GM18951 (cell line): ENCODE results near the gene TEX48.

Source experiments
- POLR2A ChIP-seq: IDR thresholded peaks from 4 replicates; pipeline ENCODE4 v1.6.1; 2011; ENCODE audit warnings: mild to moderate bottlenecking; ENCODE audit not compliant: insufficient read length, insufficient read depth; ENCODE audit errors: extremely low read depth
- in situ Hi-C: fragments of 300-500 bp; cut with MboI; formaldehyde crosslinking; loops from one replicate; pipeline ENCODE4 v1.12.0; 2022; ENCODE audit warnings: low sequenced_read_pairs, mixed read lengths, inconsistent platforms; ENCODE audit not compliant: unreplicated experiment

TEX48 gene

DNA sequence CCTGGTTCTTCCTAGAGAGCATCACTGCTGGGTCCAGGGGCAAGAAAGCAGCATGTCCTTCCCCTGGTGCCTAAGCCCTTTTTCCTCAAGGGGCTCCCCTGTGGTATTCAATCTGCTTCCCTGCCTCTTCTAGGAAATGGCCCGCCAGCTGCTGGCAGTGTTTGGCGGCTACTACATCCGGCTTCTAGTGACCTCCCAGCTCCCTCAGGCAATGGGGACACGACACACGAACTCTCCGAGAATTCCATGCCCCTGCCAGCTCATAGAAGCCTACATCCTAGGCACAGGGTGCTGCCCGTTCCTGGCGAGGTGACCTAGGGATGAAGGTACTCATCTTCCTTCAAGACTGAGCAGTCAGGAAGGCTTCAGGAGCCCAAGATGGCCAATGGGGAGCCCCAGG is 39.0 kb downstream of the TEX48 start:
- no peak for TF ChIP-seq POLR2A
- in situ Hi-C loops: loop anchor here (10.0 kb wide), 1 partner anchor 228 kb away; no protein-coding TSS in a partner anchor

DNA sequence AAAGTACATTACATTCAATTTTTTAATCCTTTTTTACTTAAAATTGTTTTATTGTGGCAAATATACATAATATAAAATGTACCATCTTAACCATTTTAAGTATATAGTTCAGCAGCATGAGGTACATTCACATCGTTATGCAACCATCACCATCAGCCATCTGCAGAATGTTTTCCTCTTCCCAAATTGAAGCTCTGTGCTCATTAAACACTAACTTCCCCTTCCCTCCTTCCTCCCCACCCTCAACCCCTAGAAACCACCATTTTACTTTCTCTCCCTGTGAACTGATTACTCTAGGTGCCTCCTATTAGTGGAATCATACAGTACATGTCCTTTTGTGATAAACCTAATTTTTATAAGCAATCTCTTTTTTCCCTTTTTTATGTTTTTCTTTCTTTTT is 40.0 kb downstream of the TEX48 start:
- in situ Hi-C loops: loop anchor here (10.0 kb wide), 1 partner anchor 227 kb away; no protein-coding TSS in a partner anchor
- no peak for TF ChIP-seq POLR2A

DNA sequence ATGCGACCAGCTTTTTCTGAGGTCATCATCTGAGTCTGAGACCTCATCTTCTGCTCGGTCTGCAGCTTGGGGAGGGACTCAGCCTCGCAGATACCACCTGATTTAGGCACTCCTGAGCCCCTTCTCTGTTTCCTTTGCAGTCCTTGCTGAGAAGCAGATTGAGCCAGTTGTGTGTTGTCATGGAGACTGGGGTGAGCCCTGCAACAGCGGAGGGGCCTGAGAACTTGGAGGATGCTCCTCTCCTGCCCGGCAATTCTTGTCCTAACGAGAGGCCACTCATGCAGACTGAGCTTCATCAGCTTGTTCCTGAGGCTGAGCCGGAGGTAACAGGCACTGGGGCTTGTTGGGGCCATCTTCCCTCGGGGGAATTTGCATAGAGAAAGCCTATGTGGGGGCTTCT is 43.6 kb downstream of the TEX48 start:
- no peak for TF ChIP-seq POLR2A
- in situ Hi-C loops: no loop called here

DNA sequence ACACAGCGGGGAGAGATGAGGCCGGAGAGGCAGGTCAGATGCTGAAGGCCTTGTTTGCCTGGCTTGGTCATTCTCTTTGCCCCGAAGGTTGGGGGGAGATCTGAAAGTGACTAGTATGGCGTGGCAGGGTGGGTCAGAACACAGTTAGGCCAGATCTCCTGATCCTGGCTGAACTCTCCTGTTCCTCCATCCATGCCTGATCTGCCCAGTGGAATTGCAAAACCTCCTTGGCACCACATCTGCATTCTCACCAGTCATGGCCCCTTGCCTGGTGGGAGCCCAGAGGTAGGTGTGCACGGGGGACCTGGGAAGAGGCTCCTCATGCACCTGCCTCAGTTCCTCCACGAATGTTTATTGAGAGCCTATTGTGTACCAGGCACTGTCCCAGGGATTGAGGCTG is 47.6 kb downstream of the TEX48 start:
- in situ Hi-C loops: no loop called here
- no peak for TF ChIP-seq POLR2A

DNA sequence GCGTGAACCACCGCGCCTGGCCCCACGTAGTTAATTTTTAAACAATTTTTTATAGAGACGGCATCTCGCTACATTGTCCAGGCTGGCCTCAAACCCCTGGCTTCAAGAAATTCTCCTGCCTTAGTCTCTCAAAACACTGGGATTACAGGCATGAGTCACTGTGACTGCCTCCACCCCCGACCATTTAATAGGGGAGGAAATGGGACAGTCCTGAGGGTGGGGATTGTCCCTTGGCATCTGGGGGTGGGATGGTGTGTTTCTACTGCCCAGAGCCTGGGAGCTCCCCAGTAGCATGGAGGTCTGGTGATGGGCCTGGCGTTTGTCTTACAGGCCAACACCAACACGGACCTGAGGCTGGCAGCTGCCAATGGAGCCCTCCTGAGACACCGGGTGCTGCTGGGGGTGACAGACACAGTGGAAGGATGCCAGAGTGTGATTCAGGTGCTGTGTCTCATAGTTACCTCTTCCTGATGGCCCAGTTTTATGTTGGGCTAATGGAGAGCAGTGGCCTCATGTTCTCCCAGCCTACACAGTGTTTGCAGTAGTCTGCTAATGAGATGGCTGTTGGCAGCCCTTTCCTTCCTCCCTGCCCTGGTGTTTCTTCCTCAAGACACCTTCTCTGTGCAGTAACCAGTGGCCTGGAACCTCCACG is 48.4 kb downstream of the TEX48 start:
- in situ Hi-C loops: no loop called here
- no peak for TF ChIP-seq POLR2A

DNA sequence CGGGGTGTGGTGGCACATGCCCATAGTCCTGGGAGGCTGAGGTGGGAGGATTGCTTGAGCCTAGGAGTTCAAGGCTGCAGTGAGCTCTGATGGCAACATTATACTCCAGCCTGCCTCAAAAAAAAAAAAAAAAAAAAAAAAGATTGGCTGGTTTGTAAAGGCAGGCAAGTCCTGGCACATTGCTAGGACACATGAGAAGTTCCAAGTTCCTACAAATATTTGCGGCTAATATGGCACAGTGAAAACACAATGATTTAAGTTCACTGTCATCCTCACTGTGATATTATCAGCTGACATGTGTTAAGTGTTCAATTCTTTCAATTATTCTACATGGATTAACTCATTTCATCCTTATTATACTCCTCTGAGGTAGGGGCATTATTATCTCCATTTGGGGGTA is 50.8 kb downstream of the TEX48 start:
- in situ Hi-C loops: no loop called here
- TF ChIP-seq POLR2A: no peak

DNA sequence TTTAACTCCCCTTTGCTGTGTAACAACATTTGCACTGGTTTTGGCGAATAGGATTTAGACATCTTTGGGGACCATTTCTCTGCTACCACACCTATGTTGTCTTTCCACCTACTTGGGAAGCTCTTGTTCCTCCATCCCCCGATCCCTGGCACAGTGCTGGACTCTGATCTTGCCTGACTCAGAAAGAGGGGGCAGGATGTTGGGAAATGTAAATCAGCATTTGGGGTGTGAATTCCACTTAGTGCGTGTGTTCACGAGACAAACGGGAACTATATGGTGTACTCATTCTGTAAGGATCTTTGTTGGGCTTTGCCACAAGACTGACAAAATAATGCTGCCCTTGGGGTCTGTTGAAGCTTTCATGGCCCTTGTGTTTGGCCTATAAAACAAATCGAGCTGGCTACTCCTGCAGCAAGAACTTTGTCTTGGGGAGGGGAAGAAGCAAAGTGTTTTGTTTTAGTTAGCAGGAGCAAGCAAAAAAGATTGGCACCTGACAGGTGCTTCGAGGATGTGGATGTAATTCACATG is 52.4 kb downstream of the TEX48 start:
- in situ Hi-C loops: no loop called here

DNA sequence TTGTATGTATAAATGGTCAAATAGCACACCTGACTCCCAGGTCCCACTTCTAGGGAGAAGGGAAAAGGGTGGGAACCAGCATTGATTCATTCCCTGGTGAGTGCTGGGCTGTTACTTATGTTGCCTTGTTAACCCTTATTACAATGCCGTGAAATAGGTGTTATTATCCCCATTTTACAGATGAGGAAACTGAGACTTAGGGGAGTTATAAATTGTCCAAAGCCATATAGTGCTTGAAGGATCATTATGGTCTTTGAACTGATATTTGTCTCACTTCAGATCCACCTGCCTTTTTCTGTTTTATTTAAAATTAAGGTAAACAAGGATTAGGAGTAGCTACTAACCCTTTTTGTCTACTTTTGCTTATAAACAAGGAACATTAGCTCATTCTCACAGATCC is 54.4 kb downstream of the TEX48 start:
- no peak for TF ChIP-seq POLR2A
- in situ Hi-C loops: no loop called here

More for the DNA sequence above, 52.4 kb downstream of the TEX48 start:
- TF ChIP-seq POLR2A: no peak

DNA sequence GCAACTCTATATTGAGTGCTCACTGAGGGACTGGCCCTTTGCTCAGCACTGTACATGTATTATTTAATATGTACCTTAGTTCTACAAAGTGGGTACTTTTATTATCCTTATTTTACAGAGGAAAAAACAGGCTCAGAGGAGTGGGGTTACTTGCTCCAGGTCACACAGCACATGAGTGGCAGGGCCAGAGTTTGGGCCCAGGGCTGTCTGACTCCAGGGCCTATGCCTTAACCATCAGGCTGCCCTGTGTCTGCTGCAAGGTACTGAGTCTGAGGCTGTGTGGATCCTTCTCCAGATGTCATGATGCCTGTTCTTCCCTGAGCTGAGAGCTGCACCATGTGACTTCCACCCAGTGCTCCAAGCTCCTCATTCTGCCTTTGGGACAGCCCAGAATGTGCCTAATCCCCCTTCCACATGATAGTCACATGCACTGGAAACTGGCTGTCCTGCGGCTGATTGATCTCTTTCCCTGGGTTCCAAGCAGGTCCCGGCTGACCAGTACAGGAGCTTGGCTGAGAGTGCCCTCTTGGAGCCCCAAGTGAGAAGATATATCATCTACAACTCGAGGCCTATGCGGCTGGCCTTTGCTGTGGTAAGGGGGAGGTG is 55.5 kb downstream of the TEX48 start:
- in situ Hi-C loops: no loop called here
- TF ChIP-seq POLR2A: no peak

DNA sequence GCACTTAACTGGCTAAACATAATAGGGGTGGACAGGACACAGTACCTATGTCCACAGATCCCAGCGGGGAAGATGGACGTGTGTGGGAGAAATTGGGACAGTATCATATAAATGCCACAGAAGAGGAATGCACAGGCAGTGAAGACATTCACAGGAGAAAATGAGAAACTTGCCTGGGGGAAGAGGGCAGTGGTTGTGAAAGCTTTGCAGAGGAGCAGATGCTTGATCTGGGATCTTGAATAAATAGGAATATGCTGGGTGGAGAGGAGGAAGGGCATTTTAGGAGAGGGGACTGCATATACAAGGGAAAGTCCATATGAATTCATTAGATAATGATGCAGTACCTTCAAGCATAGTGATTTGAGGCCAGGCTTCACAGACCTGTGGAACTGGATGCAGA is 57.3 kb downstream of the TEX48 start:
- no peak for TF ChIP-seq POLR2A
- in situ Hi-C loops: no loop called here

DNA sequence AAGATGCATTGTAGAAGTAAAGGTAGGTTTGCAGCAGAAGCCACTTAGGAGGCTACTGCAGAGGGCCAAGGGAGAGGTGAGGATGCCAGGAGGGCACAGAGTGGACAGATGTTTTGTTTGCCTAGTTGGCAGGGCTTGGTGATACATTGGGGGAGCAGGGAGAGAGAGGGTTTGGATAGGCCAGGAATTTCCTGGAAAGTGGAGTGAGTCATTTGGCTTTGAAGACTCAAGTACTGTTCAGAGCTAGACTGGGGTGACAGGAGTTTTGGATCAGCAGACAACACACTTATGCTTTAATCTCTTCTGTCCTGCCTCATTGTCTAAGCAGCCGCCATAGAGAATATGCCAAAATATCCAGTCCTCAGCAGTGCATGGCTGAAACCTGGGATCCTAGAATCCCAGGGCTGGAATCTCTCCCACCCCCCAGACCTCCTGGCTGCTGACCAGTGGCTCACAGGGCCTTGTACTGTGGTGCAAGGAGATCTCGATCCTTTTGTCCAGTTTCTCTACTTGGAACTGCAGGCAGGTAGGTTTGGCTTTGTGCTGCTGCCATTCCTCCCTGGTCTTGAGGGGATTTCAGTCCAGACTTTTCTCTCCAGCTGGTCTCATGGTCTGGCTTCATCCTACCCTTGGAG is 59.9 kb downstream of the TEX48 start:
- in situ Hi-C loops: no loop called here
- TF ChIP-seq POLR2A: no peak

DNA sequence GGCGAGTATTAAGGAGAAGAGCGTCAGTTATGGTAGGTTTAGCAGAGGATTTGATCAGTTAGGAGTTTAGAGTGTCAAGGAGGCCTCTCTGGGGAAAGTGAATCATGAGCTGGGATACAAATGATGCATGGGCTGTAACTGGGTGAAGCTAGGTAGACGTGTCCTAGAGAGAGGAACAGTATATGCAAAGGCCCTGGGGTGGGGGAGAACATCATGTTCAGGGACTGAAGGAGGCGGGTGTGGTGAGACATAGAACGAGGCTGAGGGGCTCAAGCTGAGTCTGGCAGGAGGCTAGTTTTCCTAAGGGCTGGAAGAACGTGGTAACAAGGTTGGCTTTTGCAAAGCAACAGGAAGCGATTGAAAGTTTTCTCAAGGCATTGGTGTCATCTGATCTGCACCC is 60.4 kb downstream of the TEX48 start:
- no peak for TF ChIP-seq POLR2A
- in situ Hi-C loops: no loop called here

DNA sequence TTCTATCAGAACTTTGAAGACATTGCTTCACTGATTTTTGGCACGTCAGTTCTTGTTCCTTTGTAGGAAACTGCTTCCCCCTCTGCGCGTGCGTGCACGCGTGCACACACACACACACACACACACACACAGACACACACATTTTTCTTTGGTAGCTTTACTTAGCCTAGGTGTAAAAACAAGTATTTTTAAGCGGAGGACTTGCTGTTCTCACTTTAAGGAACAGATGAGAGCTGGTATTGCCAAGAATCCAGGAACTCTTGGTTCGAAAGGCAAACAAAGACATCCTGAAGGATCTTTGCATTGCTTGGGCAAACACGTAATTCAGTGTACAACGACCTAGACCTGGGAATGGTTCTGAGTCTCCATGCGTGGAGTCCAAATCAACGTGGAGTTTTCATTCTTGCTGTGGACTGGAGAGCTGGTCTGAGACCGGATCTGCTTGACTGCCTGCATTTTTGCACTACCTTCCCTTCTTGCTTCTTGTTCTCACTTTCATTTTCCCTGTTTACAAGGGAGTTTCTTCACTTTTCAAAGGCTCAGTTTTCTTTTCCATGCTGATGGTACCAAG is 62.7 kb downstream of the TEX48 start:
- in situ Hi-C loops: no loop called here
- no peak for TF ChIP-seq POLR2A
